Hepatocyte (in vitro differentiated cells): Measurements from ENCODE around the gene CHKB. TPM values are rescaled to one million over a fixed set of nuclear protein-coding genes. Genes with fewer than 3 reads are reported as not detected.

Experiments used
- DNase-seq: peaks from one replicate; pipeline ENCODE4 v3.0.0-alpha.2; 2016; ENCODE audit warnings: low spot score
- H2AFZ ChIP-seq: fragments of 200-600 bp; sonication (generic); 2 replicates; pipeline ENCODE4 v1.6.0; 2016; ENCODE audit warnings: antibody characterized with exemption, mild to moderate bottlenecking
- H3K27ac ChIP-seq: fragments of 200-600 bp; sonication (generic); 2 replicates; pipeline ENCODE4 v1.5.1; 2016; ENCODE audit warnings: mild to moderate bottlenecking
- H3K27me3 ChIP-seq: fragments of 200-600 bp; sonication (generic); 2 replicates; pipeline ENCODE4 v1.6.1; 2016
- H3K36me3 ChIP-seq: fragments of 200-600 bp; sonication (generic); replicated peaks from 2 replicates; pipeline ENCODE4 v1.5.1; 2016; ENCODE audit warnings: low read depth; ENCODE audit not compliant: insufficient read depth
- H3K4me1 ChIP-seq: fragments of 200-600 bp; sonication (generic); 2 replicates; pipeline ENCODE4 v1.5.1; 2016; ENCODE audit warnings: mild to moderate bottlenecking, moderate library complexity; ENCODE audit not compliant: insufficient read depth
- H3K4me2 ChIP-seq: fragments of 200-600 bp; sonication (generic); 2 replicates; pipeline ENCODE4 v1.6.0; 2016
- H3K4me3 ChIP-seq: fragments of 200-600 bp; sonication (generic); 2 replicates; pipeline ENCODE4 v1.5.1; 2016; ENCODE audit warnings: mild to moderate bottlenecking
- H3K79me2 ChIP-seq: fragments of 200-600 bp; sonication (generic); 2 replicates; pipeline ENCODE4 v1.6.0; 2017; ENCODE audit warnings: mild to moderate bottlenecking
- H3K9me2 ChIP-seq: fragments of 200-600 bp; sonication (generic); replicated peaks from 2 replicates; pipeline ENCODE4 v1.6.0; 2017; ENCODE audit warnings: mild to moderate bottlenecking; ENCODE audit not compliant: insufficient read depth
- H3K9me3 ChIP-seq: fragments of 200-600 bp; sonication (generic); 2 replicates; pipeline ENCODE4 v1.5.1; 2016; ENCODE audit warnings: low read depth, mild to moderate bottlenecking
- H4K20me1 ChIP-seq: fragments of 200-600 bp; sonication (generic); 2 replicates; pipeline ENCODE4 v1.6.0; 2016; ENCODE audit warnings: mild to moderate bottlenecking; ENCODE audit not compliant: insufficient read depth, poor library complexity, severe bottlenecking
- CTCF ChIP-seq: fragments of 200-600 bp; sonication (generic); IDR thresholded peaks from 2 replicates; pipeline ENCODE4 v1.5.1; 2016; ENCODE audit warnings: antibody characterized with exemption, mild to moderate bottlenecking; ENCODE audit not compliant: poor library complexity
- EZH2 ChIP-seq: fragments of 200-600 bp; sonication (generic); IDR thresholded peaks from 2 replicates; pipeline ENCODE4 v1.6.1; 2016; ENCODE audit warnings: antibody characterized with exemption, mild to moderate bottlenecking, borderline replicate concordance
- EZH2phosphoT487 ChIP-seq: fragments of 200-600 bp; sonication (generic); IDR thresholded peaks from one replicate; pipeline ENCODE4 v1.6.1; 2018; ENCODE audit warnings: antibody characterized with exemption, mild to moderate bottlenecking, low read depth, moderate library complexity; ENCODE audit not compliant: unreplicated experiment, severe bottlenecking
- WGBS: methylation state at CpG from one replicate; pipeline ENCODE4 v1.1.6; 2016; ENCODE audit warnings: low lambda C conversion rate; ENCODE audit errors: missing lambda C conversion rate; 5-methylcytosine and 5-hydroxymethylcytosine counted together
- polyA plus RNA-seq: library from polyadenylated mRNA; unstranded; fragments of >200 nt; fragmentation: Nextera tagmentation; extraction: Ambion mirVana; gene quantifications from 2 replicates; pipeline ENCODE4 v1.2.1, GENCODE V29; 2016
- total RNA-seq: library from RNA; depleted of rRNA; stranded (reverse); fragments of >200 nt; gene quantifications from 2 replicates; pipeline ENCODE4 v1.2.3, GENCODE V29; 2014

The CHKB gene
- total and polyA plus RNA-seq, 2 experiments from 2014 or later, result 54.9 to 89.7 TPM

DNA sequence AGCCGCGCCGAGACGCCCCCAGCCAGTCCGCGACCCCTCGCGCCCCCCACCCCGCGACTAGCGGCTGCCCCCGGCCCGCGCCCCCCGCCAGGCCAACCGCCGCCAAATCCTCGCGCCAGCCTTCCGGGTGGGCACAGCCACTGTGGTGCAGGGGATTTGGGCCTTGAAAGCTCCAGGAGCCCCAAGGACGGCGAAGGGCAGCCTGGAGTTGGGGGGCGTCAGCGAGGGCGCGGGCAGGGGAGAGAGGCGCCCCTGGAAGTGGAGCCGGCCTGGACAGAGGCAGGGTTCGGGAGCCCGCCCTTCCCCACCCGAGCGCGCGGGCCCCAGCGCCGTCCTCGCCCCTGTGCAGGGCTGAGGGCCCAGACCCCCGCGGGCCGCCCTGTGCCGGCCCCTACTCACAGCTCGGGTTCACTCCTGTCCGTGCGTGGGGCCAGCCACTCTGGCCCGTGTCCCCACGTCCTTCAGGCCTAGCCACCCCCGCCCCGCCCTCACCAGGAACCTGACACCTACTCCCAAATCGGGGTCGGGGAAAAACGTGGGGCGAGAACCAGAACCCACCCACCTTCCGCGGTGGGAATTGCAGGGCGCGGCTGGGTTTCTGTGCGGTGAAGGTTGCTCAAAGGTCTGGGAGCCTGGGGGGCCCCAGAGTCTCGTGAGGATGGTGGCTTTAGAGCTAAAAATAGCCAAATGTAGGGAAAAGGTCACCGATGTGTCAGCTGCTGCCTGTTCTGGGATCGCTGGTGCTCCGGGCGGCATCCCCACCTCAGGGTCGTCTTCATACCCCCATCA, 4.5 kb downstream of the CHKB start, which contains the start of gene CPT1B:
TSS of gene CPT1B (minus strand) at position 441 of the 789 bp plus-strand sequence. CDS start 512 bp downstream, outside the sequence.
- Histone ChIP-seq H3K27ac (no peak within 1 kb of the TSS), H3K4me1 (peaks cover 7% of the 10 kb centered on the region), H3K4me2 (no peak within 1 kb of the TSS), H2AFZ (no peak within 1 kb of the TSS), H3K9me2 (no peaks in the 10 kb centered on the region), H4K20me1 (peaks cover 3% of the 10 kb centered on the region), H3K36me3 (no peaks in the 10 kb centered on the region), H3K4me3 (no peak within 1 kb of the TSS), H3K9me3 (no peaks in the 10 kb centered on the region), H3K79me2 (peaks cover 14% of the 10 kb centered on the region), H3K27me3 (no peaks in the 10 kb centered on the region)
- WGBS, result 90% methylated on average over 30 of the region's 63 CpGs
- DNase-seq, result no peak
- no peak for TF ChIP-seq CTCF
- no peak for TF ChIP-seq EZH2phosphoT487
- TF ChIP-seq EZH2, result no peak

- TF ChIP-seq EZH2, result no peak
- TF ChIP-seq EZH2phosphoT487, result no peak
- TF ChIP-seq CTCF, result no peak
- Histone ChIP-seq H3K79me2 (peaks cover 14% of the 10 kb centered on the region), H3K36me3 (no peaks in the 10 kb centered on the region), H3K27me3 (no peaks in the 10 kb centered on the region), H3K4me3 (no peak overlapping the region), H3K9me2 (no peaks in the 10 kb centered on the region), H3K4me1 (peaks cover 7% of the 10 kb centered on the region), H3K9me3 (no peaks in the 10 kb centered on the region), H3K4me2 (no peak overlapping the region), H3K27ac (no peak overlapping the region), H4K20me1 (peaks cover 3% of the 10 kb centered on the region), H2AFZ (no peak overlapping the region)
- no peak for DNase-seq
- 97% methylated on average over 19 of the region's 23 CpGs for WGBS
Observed at GRCh38 chr22:50577697-50577986, 5.0 kb downstream of the CHKB start.

DNA sequence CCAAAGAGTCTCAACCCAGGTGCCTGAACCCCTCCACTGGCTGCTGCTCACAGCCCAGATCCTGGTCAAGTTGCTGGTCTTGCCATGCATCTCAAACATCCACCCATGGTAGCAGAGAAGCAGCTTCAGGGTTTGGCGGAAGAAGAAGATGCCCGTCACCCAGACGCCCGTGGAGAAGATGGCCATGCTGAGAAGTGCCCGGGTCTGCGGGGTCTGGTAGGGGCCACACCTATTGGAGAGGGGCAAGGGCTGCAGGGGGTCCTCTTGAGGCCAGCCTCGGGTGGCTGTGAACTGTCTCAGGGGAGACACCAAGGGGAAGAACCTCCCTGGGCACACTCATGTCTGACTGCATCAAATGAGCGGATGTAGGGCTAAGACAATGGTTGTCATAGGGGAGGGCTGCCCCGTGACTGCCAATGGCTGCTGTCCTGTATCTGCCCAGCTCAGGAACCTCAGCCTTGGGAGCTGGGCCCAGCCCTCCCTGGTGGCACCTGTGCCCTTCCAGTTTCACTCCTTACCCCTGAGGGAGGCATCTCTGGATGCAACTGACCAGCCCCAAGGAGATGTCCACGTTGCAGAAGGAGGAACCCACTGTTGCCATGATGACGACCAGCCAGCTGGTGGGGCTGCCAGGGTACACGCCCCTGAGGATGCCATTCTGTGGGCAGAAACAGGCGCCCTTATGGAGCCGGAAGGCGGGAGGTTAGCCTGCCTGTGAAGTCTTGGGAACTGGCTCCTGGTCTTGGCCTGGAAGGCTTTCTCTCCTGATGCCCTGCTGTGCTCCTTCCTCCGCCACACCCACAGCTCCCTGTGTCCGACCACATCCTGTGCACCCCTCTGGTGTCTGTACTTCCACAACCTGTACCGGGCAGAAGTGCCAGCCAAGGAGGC, 5.6 kb downstream of the CHKB start:
- H3K9me3 ChIP-seq, result no peaks in the 10 kb centered on the region
- H3K9me2 ChIP-seq, result no peaks in the 10 kb centered on the region
- H4K20me1 ChIP-seq, result peaks cover 3% of the 10 kb centered on the region
- WGBS, result 94% methylated on average over 18 of the region's 18 CpGs
- TF ChIP-seq EZH2phosphoT487 (no peak), EZH2 (no peak), CTCF (no peak)
- H2AFZ ChIP-seq, result no peak overlapping the region
- H3K4me1 ChIP-seq, result peaks cover 7% of the 10 kb centered on the region
- H3K27ac ChIP-seq, result no peak overlapping the region
- no peak overlapping the region for H3K4me3 ChIP-seq
- H3K79me2 ChIP-seq, result peaks cover 13% of the 10 kb centered on the region
- no peak for DNase-seq
- H3K4me2 ChIP-seq, result no peak overlapping the region
- no peaks in the 10 kb centered on the region for H3K27me3 ChIP-seq
- no peaks in the 10 kb centered on the region for H3K36me3 ChIP-seq
